Brain pericyte (primary cell): ENCODE results near the gene ATXN7.

ENCODE experiments used
- DNase-seq: peaks from one replicate; pipeline ENCODE4 v3.0.0-alpha.2; 2012; ENCODE audit warnings: low read depth, low spot score

ATXN7 gene

DNA sequence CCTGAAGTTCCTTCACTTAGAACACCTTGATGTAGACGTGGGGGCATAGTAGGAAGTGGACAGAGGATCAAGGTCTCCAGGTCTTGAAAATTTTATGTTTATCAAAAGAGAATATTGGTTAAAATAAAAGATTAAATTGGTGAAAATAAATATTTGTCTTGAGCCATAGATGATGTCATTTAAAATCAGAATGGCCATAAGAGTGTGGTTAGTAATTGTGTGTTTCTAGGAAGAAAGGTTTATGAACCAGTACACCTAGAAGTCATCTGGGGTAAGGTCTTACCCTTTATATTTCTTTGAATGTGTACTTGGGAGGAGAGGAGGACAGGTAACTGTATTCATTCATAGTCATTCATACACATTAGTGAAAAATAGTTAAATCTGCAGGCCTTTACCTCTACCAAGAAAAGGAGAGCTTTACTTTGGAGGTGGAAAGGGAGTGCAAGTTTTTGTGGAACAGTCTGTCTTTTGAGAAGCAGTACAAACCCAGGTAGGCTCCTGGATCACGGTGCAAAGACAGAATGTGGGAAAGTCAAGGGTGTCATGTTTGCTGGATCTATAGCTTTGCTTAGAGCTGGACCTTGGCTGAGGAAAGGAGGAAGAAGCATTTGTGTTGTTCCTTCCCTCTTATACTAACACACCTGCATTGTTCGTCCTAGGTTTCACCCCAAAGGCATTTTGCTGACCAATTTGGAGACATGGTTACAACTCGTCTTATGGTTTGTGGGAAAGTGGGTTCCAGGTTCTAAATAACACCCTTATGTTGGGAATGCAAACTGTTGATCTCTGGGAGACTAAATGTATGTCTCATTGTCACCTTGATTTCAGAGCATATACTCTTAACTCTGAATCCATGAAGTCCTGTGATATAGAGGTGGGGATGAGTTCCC lies 42.3 kb downstream of the ATXN7 start:
- DNase-seq: no peak

DNA sequence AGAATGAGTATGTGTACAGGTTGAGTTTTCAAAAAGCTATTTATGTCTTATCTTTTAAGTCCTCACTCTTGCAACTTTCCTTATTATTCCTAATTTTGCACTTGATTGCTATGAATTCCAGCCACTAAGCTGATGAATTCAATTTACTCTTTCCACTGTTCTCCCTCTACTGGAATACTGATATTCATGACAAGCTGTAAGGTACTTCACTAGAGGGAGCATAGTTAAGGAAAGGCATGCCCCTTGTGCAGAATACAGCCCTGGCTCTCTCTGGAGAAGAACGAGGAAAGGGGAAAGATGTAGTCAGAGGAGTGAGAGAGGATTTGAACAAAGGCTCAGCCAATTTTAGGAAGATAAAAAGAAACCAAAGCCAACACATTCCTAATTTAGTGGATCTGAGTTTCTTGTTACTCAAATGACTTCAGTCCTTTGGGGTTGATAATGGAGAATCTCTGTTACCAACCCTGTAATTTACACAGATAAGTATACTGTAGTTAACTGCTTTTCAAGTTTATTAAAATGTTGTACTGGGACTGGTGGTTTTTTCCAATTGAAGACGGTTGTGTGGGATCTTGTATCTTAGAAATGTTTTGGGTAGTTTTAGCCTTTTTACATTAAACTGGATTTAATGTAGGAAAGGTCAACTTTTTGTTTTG lies 44.5 kb downstream of the ATXN7 start:
- no peak for DNase-seq

DNA sequence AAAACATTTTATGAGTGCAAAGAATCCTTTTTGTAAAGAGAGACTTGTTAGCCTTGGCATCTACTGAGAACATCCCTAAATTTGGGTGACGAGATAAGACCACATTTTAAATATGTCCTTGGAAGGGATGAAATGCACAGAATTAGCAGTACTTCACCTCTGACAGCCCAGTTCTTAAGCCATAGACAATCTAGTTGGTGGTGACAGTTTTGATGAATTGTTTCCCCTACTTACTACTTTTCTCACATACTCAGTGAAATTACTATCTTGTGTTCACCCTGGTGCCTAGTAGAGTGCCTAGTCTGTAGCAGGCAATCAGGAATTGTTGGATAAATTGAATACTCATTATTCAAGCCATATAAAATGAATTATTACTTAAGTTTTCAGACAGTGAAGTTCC lies 45.1 kb downstream of the ATXN7 start:
- DNase-seq: no peak

DNA sequence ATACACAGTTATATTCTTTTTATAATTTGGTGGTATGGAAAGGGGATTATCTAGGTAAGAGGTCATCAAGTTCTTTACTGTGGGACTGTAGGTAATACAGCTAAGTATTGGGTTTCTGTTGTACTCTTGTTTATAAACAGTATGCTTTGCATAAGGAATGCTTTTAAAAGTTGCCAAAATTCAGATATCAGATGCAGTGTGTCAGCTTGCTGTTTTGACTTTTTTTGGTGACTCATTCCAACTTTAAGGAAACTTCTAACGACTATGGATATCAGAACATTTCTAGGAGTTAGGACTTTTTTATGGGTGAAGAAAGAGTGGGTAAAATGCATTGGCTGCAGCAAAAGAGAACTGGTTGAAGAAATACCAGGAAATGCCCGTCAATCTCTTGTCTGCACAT lies 45.8 kb downstream of the ATXN7 start:
- no peak for DNase-seq

DNA sequence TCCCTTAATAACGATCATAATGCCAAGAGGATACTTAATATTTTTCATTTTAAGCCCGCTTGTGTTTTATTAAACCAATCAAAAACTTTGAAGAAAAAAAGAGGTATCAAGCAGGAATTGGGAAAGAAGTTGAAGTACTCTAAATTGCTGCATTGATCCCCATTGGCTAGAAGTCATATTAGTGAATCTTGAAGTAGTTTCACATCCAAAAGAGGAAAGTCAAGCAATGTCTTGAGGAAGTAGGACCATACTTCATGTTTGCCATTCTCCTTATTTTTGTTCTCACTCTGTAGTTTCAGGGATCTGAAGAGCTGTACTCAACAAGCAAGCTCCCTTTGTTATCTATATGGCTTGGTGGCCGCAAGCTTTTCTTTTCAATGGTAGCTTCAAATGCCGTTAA lies 46.3 kb downstream of the ATXN7 start:
- no peak for DNase-seq

DNA sequence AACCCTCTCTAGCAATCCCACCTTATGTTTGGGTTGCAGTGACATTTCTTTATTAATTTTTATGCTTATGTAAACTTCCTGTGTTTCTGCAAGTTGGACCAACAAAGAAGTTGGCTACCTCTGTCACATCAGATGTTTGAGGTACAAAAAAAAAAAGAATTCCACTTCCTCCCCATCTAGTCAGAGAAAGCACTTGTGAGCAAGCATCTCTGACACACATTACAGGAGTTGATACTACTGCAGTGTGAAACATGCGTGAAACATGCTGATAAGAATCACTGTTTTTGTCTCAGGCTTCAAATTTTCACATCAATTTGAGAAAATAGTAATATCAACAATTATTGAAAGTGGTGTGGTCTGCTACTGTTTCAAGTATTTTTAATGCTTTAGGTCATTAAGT lies 47.2 kb downstream of the ATXN7 start:
- DNase-seq: no peak

DNA sequence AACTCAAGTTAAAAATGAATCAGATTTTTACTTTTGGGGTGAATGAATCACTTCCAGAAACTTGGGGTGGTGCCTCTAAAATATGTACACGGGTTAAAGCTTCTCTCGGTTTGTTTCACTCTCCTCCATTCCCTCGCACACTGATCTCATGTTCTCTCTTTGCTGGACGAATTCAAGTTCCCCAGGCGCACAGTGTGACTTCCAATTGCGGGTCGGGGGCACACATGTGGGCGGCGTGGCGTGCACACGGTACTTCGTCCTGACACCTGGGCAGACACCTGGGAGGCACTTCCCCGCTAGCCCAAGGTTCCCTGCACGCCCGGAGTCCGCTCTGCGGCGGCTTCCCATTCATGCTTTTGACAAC lies 47.8 kb downstream of the ATXN7 start:
- no peak for DNase-seq

DNA sequence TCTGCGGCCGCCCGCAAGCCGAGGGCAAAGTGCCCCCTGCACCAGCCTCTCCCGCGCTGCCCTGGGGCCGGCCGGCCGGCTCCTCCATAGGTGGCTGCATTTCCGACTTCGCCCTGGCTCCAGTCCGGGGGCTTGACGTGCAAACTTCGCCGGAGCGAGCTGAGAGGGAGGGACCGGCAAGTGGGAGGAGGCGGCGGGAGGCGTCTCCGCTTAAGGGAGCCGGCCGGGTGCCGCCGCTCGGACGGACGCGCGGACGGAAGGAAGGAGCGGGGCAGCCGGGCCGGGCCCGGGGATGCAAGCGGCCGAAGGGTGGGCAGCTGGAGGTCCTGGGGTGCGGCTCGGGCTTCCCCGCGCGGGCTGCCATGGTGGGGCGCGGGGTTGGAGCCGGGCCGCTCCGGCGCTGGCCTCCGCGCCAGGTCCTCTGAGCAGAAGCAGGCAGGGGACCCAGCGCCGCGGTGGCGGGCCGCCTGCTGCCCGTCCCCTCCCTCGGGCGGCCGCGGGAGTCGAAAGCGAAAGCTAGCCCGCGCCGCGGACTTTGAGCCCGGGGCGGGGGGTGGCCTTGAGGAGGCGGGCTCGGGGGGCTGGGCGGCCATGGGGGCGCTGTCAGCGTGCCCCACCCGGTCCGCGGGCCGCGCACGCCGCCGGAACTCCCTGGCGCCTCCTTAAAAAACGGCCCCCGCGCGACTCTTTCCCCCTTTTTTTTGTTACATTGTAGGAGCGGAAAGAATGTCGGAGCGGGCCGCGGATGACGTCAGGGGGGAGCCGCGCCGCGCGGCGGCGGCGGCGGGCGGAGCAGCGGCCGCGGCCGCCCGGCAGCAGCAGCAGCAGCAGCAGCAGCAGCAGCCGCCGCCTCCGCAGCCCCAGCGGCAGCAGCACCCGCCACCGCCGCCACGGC lies 48.5 kb downstream of the ATXN7 start, which contains the start of gene SCAANT1:
TSS of gene SCAANT1 (minus strand) at position 511 of the 895 bp plus-strand sequence.
- DNase-seq: peak; percentile 67

DNA sequence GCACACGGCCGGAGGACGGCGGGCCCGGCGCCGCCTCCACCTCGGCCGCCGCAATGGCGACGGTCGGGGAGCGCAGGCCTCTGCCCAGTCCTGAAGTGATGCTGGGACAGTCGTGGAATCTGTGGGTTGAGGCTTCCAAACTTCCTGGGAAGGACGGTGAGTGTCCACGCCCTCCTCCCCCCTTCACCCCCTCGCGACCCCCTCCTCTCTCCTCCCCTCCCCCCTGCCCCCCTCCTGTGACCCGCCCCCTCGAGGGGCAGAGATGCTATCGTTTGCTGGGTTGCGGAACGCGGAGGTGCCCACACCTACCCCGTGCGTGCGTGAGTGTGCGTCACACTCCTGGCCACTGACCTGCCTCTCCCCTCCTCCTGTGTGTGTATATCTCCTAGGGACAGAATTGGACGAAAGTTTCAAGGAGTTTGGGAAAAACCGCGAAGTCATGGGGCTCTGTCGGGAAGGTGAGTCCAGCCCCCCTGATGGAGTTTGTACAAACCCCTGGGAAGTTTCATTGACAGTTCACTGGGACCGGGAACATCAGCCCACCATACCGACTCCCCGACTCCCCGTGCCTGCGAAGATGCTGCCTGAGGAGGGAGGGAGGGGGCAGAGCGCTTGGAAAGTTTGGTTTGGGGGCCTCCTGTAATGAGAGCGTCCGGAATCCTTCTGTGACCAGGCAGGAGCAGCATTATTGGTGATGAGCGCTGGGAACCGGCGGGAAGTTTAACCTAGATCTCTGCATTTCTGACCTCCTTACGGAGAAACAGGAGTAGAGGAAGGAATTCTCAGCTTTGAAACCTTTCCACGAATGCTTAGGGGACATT lies 49.3 kb downstream of the ATXN7 start:
- no peak for DNase-seq

DNA sequence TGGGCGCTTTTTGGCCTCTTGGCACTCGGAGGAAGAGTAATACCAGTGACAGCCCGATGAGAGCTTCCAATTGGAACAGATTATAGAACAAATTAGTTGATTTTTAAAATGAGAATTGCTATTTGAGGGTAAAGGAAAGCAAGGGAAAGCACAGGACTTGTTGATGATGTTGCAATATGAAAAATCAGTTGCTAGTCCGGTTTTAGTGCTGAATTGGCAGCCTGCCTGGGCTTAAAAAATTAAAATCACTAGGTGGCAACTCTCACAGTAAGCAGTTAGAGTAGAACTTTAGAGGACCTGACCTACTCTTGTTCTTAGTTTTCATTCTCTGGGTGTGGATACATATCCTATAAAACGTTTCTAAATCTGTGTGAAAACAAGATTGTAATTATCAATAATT lies 50.6 kb downstream of the ATXN7 start:
- no peak for DNase-seq

DNA sequence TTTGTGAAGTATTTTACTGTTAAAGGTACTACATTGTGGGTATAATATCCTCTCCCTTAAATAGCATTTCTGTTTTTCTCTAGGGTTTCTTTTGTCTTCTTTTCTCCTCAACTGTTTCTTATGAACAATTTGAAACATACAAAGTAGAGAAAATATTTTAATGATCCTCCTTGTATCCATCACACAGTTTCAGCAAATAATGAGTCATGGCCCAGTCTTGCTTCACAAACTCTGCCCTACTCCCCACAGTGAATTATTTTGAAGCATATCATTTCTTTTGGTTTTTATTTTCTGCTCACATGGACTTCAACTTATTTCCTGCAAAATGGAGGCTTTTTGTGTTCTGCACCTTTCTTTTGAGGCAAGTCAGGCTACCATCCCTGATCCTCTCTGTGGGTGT lies 54.7 kb downstream of the ATXN7 start:
- no peak for DNase-seq

DNA sequence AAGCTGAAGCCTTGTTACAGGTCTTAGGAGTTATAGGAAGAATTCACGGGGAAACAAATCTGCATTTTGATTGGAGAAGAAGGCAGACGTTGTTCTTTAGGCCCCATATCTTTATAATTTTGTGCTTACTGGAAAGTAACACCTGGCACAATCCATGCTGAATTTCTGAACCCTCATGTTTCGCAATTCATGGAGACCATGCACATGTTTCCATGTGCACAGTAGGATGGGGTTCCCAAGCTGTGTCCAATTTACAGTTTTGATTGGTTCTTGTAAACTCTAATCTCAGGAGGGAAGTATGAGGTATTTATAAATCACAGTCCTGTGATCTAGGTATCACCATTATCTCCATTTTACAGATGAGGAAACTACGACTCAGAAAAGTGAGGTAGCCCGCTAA lies 56.3 kb downstream of the ATXN7 start:
- no peak for DNase-seq

DNA sequence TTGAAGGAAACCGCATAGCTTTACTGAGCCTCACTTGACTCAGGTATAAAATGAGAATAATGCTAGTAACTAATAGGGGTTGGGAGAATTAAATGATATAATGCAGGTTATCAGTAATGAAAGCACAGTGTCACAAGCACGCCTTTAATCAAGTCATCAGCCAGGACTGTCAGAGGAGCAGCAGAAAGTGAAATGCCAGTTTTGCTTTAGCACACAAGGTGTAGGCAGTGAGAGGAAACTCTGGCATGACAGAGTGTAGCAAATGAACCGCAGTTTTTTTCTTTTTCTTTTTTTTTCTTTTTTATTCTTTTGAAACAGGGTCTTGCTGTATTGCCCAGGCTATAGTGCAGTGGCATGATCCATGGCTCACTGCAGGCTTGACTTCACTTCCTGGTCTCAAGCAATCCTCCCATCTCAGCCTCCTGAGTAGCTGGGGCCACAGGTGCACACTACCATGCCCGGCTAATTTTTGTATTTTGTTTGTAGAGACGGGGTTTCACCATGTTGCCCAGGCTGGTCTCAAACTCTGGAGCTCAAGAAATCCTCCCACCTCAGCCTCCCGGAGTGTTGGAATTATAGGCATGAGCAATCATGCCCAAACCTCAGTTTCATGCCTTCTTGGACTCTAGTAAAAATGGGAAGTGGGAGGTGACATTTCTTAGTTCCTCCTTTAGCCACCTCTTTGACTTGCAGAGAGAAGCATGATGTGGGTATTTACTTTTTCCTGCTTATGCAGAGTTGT lies 58.2 kb downstream of the ATXN7 start:
- no peak for DNase-seq

DNA sequence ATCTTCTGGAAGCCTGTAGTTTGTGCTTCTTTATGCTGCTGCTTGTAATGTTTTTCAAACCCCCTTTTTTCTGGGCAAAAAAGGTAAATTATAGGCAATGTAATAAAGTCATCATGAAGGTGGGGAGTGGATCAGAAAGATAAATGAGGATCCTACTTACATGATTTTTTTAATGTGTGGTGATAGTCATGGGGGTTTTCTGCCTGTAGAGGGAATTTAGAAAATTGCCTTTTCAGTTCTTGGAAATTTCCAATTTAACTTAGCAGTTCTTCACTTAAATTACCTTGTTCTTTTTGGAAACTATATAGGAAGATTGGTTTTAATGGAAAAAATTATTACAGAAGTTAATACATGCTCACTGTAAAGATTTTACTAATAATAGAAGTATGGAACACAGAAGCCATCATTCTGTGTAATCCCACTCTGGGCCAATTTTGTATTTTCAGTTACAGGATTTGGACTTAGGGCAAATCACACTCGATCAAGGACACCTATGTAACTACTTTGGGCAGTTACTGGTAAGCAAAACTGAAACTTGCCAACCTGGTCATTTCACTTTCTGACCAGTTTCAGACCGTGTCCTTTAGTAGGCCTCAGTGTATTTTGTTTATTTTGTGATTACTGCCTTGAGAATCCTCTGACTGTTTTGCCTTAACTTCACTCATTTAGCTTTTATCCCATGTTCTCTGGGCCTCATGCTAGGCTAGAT lies 59.0 kb downstream of the ATXN7 start:
- no peak for DNase-seq

DNA sequence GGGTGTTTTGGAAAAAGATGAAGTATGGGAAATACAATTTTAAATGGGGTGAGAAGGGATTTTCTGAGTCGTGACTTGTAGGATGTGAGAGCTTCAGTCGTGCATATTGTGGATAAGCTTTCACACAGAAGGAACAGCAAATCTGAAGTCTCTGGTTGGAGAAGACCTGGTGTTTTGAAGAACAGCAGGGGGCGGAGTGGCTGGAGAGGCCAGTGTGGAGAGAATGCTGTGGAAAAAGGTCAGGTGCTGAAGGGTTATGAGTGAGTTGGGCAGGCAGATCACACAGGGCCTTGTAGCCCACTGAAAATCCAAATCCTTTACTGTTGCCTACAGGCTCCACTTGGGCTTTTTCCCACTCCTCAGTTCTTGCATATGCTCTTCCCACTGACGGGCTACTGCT lies 62.6 kb downstream of the ATXN7 start:
- DNase-seq: no peak

DNA sequence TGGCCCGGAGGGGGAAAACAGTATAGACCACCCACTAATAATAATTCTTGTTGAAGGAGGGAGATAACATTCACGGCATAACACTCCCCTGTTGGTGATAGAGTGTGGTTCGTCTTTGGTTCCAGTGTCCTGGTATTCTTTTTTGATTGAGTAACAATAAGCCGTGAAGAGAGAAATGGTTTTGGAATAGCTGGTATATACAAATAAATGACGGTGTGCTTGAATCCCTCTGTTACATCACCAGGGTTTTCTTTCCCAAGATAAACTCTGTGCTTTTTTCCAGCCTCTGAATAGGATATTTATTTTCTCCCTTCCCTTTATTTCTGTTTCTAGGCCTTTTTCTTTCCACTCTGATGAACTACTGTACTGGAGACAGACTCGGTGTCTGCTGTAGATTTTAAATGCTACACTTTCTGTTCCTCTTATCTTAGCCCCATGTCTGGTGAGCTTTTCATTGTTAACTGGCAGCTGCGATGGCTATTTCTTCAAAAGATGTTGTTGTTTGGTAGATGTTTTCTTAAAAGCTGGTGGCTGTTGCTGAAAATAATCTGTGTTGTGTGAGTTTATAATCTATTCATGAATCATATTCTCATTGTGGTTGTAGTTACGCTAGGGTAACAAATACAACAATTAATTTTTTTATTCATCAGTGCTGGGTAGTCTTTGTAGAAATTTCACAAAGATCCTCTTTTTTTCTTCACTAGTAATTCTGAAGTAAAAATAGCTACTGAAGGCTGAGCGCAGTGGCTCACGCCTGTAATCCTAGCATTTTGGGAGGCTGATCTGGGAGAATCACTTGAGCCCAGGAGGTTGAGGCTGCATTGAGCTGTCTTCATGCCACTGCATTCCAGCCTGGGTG lies 64.0 kb downstream of the ATXN7 start:
- no peak for DNase-seq

DNA sequence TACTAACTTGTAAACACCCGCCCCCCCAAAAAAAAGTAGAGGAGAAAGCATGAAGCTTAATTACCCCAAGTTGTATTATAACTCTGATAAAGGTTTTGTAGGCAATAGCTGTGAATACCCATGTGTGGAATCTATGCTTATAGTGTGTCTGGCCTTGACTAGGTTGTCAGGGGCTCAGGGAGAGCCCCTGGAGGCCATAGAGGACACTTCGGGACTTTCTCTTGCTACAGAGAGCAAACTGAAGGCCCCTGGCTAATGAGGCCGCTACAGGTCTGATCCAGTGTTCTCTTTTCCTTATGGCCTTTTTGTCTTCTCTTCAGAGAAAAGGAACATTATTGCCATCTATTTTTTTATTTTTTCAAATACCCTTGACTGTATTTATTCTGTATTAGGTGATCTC lies 67.6 kb downstream of the ATXN7 start:
- no peak for DNase-seq

DNA sequence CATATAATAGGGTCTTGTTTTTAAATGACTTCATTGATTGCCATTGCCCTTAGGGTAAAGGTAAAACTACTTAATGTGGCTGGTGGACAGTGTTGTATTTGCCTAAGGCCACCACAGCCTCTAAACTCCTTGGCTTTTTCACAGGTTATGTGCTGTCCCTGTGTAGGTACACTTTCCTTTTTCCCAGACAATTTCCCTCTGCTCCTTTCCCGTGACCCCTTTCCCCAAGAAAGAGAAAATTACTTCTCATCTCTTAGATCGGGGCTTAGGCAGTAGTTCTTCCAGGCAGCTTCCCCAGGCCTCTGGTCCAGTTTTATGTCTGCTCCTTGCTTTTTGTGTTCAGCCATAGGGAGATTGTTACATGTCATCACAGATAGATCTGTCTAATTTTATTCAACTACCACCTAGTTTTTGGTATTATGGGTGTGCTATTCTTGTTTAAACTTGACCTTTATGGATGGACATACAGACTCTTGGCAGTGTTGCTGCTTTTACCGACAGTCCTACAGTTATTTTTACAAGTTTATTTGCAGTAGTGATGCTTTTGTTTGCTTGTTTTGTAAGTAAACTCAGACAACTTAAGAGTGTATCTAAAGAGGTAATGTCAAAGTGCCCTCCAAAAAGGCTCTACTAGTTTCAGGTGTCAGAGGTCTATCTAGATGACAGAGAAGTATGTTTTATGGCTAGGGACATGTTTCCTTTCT lies 69.0 kb downstream of the ATXN7 start:
- no peak for DNase-seq
